WTC11 (cell line): ENCODE measurements around the gene KIAA0408. TPM values are rescaled to one million over a fixed set of nuclear protein-coding genes. Genes with fewer than 3 reads are reported as not detected.

Experiments used
- ATAC-seq: fragments of 200-7000 bp; cut with Tn5 transposase; 2 replicates; pipeline ENCODE4 v1.10.0; 2021; ENCODE audit warnings: mild to moderate bottlenecking, moderate library complexity
- CTCF ChIA-PET: fragments of 300-600 bp; sonication (Branson Sonifier 250); formaldehyde crosslinking; loops from one replicate; lab custom pipeline; 2021; ENCODE audit warnings: antibody characterized with exemption; lab: Charles Lee
- POLR2A ChIA-PET: fragments of 350-600 bp; sonication (Branson Sonifier 250); formaldehyde crosslinking; loops from one replicate; lab custom pipeline; 2021; ENCODE audit warnings: antibody characterized with exemption; lab: Charles Lee
- DNase-seq: peaks from one replicate; pipeline ENCODE4 v3.0.0; 2021; ENCODE audit warnings: low spot score
- H3K27ac Mint-ChIP-seq: 2 replicates; pipeline ENCODE4 v1.8.0; 2021; ENCODE audit warnings: mixed read lengths
- H3K27me3 Mint-ChIP-seq: 2 replicates; pipeline ENCODE4 v1.8.0; 2021; ENCODE audit warnings: low read depth, mild to moderate bottlenecking, moderate library complexity, mixed read lengths
- H3K36me3 Mint-ChIP-seq: 2 replicates; pipeline ENCODE4 v1.8.0; 2021; ENCODE audit warnings: mixed read lengths
- H3K4me1 Mint-ChIP-seq: 2 replicates; pipeline ENCODE4 v1.8.0; 2022; ENCODE audit warnings: mixed read lengths
- H3K4me3 Mint-ChIP-seq: 2 replicates; pipeline ENCODE4 v1.8.0; 2021; ENCODE audit warnings: mild to moderate bottlenecking, moderate library complexity, mixed read lengths
- H3K9me3 Mint-ChIP-seq: 2 replicates; pipeline ENCODE4 v1.8.0; 2021; ENCODE audit warnings: mixed read lengths
- ATF1 ChIP-seq: sonication (generic); formaldehyde crosslinking; IDR thresholded peaks from 2 replicates; pipeline ENCODE4 v1.8.1; 2023; ENCODE audit warnings: mild to moderate bottlenecking, moderate library complexity, missing genetic modification reagents
- ATF3 ChIP-seq: sonication (generic); formaldehyde crosslinking; conservative IDR thresholded peaks from 2 replicates; pipeline ENCODE4 v1.8.1; 2022; ENCODE audit warnings: mild to moderate bottlenecking, missing genetic modification reagents
- E2F5 ChIP-seq: sonication (generic); formaldehyde crosslinking; IDR thresholded peaks from 2 replicates; pipeline ENCODE4 v1.8.1; 2022; ENCODE audit warnings: mild to moderate bottlenecking, moderate library complexity, missing genetic modification reagents
- GABPB1 ChIP-seq: sonication (generic); formaldehyde crosslinking; IDR thresholded peaks from 2 replicates; pipeline ENCODE4 v1.8.1; 2023; ENCODE audit warnings: mild to moderate bottlenecking, missing genetic modification reagents
- IRF2 ChIP-seq: sonication (generic); formaldehyde crosslinking; IDR thresholded peaks from 2 replicates; pipeline ENCODE4 v1.8.0; 2022; ENCODE audit warnings: low read depth, missing genetic modification reagents, borderline replicate concordance
- KAT7 ChIP-seq: sonication (generic); formaldehyde crosslinking; IDR thresholded peaks from 2 replicates; pipeline ENCODE4 v1.8.1; 2023; ENCODE audit warnings: missing genetic modification reagents, mild to moderate bottlenecking, borderline replicate concordance
- NFATC4 ChIP-seq: fragments of 250-450 bp; sonication (Bioruptor Pico); IDR thresholded peaks from 2 replicates; pipeline ENCODE4 v1.9.0; 2021; ENCODE audit warnings: mild to moderate bottlenecking
- NFE2L1 ChIP-seq: sonication (generic); formaldehyde crosslinking; IDR thresholded peaks from 2 replicates; pipeline ENCODE4 v1.8.1; 2023; ENCODE audit warnings: missing genetic modification reagents
- NFYB ChIP-seq: sonication (generic); formaldehyde crosslinking; conservative IDR thresholded peaks from 2 replicates; pipeline ENCODE4 v1.8.0; 2022; ENCODE audit warnings: low read depth, missing genetic modification reagents
- NR2C2 ChIP-seq: sonication (generic); formaldehyde crosslinking; IDR thresholded peaks from 2 replicates; pipeline ENCODE4 v1.8.0; 2022; ENCODE audit warnings: mild to moderate bottlenecking, missing genetic modification reagents
- TEAD1 ChIP-seq: sonication (generic); formaldehyde crosslinking; IDR thresholded peaks from 2 replicates; pipeline ENCODE4 v1.8.0; 2022; ENCODE audit warnings: mild to moderate bottlenecking, missing genetic modification reagents
- ZBTB21 ChIP-seq: sonication (generic); formaldehyde crosslinking; IDR thresholded peaks from 2 replicates; pipeline ENCODE4 v1.8.1; 2023; ENCODE audit warnings: mild to moderate bottlenecking, missing genetic modification reagents, borderline replicate concordance
- ZNF121 ChIP-seq: sonication (generic); formaldehyde crosslinking; IDR thresholded peaks from 2 replicates; pipeline ENCODE4 v1.8.0; 2023; ENCODE audit warnings: missing genetic modification reagents
- ZNF263 ChIP-seq: sonication (generic); formaldehyde crosslinking; IDR thresholded peaks from 2 replicates; pipeline ENCODE4 v1.8.1; 2022; ENCODE audit warnings: low read depth, mild to moderate bottlenecking, moderate library complexity, missing genetic modification reagents
- ZNF317 ChIP-seq: sonication (generic); formaldehyde crosslinking; IDR thresholded peaks from 2 replicates; pipeline ENCODE4 v1.8.1; 2023; ENCODE audit warnings: low read depth, mild to moderate bottlenecking, moderate library complexity, missing genetic modification reagents, borderline replicate concordance
- ZNF396 ChIP-seq: fragments of 250-450 bp; sonication (Bioruptor Pico); IDR thresholded peaks from 2 replicates; pipeline ENCODE4 v1.8.0; 2021; ENCODE audit warnings: mild to moderate bottlenecking, moderate library complexity, borderline replicate concordance
- ZNF416 ChIP-seq: fragments of 250-450 bp; sonication (Bioruptor Pico); IDR thresholded peaks from 2 replicates; pipeline ENCODE4 v1.9.0; 2021; ENCODE audit warnings: mild to moderate bottlenecking, inconsistent platforms
- ZNF423 ChIP-seq: fragments of 250-450 bp; sonication (Bioruptor Pico); IDR thresholded peaks from 2 replicates; pipeline ENCODE4 v2.1.2; 2022; ENCODE audit warnings: mild to moderate bottlenecking, moderate library complexity
- total RNA-seq: library from RNA; stranded (reverse); gene quantifications from 3 replicates; pipeline ENCODE4 v1.2.3, GENCODE V29; 2021
- TF ChIP-seq, protein P1 (sequence below): sonication (generic); formaldehyde crosslinking; IDR thresholded peaks from 2 replicates; pipeline ENCODE4 v1.8.0; 2022; ENCODE audit warnings: mild to moderate bottlenecking, missing genetic modification reagents
- TF ChIP-seq, protein P2 (sequence below): sonication (generic); formaldehyde crosslinking; IDR thresholded peaks from 2 replicates; pipeline ENCODE4 v1.8.1; 2023; ENCODE audit warnings: mild to moderate bottlenecking, missing genetic modification reagents, borderline replicate concordance

KIAA0408 gene
- total RNA-seq, 1 experiment from 2014 or later: 12.2 TPM

- no peaks in the 10 kb centered on the region for H3K27me3 Mint-ChIP-seq
- no peak for DNase-seq
- no peak overlapping the region for H3K4me3 Mint-ChIP-seq
- H3K9me3 Mint-ChIP-seq: no peaks in the 10 kb centered on the region
- H3K36me3 Mint-ChIP-seq: no peaks in the 10 kb centered on the region
- CTCF ChIA-PET: no interaction called here
- no peak for ATAC-seq
- peaks cover 48% of the 10 kb centered on the region for H3K4me1 Mint-ChIP-seq
- H3K27ac Mint-ChIP-seq: no peak overlapping the region
- POLR2A ChIA-PET: no interaction called here
- TF ChIP-seq ZNF263 (CRISPR knock-in tag) (no peak), NR2C2 (CRISPR knock-in tag) (no peak), NFATC4 (CRISPR knock-in tag) (no peak), ATF3 (CRISPR knock-in tag) (no peak), IRF2 (CRISPR knock-in tag) (no peak), NFYB (CRISPR knock-in tag) (no peak), ZNF121 (no peak), ZNF416 (CRISPR knock-in tag) (no peak), NFE2L1 (CRISPR knock-in tag) (no peak)
- TF ChIP-seq, protein P1, sequence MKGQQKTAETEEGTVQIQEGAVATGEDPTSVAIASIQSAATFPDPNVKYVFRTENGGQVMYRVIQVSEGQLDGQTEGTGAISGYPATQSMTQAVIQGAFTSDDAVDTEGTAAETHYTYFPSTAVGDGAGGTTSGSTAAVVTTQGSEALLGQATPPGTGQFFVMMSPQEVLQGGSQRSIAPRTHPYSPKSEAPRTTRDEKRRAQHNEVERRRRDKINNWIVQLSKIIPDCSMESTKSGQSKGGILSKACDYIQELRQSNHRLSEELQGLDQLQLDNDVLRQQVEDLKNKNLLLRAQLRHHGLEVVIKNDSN: no peak
- TF ChIP-seq, protein P2, sequence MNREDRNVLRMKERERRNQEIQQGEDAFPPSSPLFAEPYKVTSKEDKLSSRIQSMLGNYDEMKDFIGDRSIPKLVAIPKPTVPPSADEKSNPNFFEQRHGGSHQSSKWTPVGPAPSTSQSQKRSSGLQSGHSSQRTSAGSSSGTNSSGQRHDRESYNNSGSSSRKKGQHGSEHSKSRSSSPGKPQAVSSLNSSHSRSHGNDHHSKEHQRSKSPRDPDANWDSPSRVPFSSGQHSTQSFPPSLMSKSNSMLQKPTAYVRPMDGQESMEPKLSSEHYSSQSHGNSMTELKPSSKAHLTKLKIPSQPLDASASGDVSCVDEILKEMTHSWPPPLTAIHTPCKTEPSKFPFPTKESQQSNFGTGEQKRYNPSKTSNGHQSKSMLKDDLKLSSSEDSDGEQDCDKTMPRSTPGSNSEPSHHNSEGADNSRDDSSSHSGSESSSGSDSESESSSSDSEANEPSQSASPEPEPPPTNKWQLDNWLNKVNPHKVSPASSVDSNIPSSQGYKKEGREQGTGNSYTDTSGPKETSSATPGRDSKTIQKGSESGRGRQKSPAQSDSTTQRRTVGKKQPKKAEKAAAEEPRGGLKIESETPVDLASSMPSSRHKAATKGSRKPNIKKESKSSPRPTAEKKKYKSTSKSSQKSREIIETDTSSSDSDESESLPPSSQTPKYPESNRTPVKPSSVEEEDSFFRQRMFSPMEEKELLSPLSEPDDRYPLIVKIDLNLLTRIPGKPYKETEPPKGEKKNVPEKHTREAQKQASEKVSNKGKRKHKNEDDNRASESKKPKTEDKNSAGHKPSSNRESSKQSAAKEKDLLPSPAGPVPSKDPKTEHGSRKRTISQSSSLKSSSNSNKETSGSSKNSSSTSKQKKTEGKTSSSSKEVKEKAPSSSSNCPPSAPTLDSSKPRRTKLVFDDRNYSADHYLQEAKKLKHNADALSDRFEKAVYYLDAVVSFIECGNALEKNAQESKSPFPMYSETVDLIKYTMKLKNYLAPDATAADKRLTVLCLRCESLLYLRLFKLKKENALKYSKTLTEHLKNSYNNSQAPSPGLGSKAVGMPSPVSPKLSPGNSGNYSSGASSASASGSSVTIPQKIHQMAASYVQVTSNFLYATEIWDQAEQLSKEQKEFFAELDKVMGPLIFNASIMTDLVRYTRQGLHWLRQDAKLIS (CRISPR knock-in tag): no peak
These were observed 2.7 kb downstream of the KIAA0408 start for GRCh38 chr6:127456465-127456864.

GRCh38 chr6:127453845-127454619 lies 5.2 kb downstream of the KIAA0408 start:
- H3K27me3 Mint-ChIP-seq: no peaks in the 10 kb centered on the region
- POLR2A ChIA-PET: no interaction called here
- H3K27ac Mint-ChIP-seq: no peak overlapping the region
- CTCF ChIA-PET: no interaction called here
- no peak overlapping the region for H3K4me3 Mint-ChIP-seq
- ATAC-seq (no peak), DNase-seq (no peak)
- no peaks in the 10 kb centered on the region for H3K9me3 Mint-ChIP-seq
- TF ChIP-seq, protein P1: no peak
- no peak for TF ChIP-seq ZNF396 (CRISPR knock-in tag)
- no peak for TF ChIP-seq TEAD1 (CRISPR knock-in tag)
- TF ChIP-seq NFATC4 (CRISPR knock-in tag): no peak
- no peak for TF ChIP-seq GABPB1 (CRISPR knock-in tag)
- no peak for TF ChIP-seq ZBTB21 (CRISPR knock-in tag)
- TF ChIP-seq KAT7 (CRISPR knock-in tag): no peak
- TF ChIP-seq E2F5 (CRISPR knock-in tag): no peak
- no peak for TF ChIP-seq ZNF263 (CRISPR knock-in tag)
- no peak for TF ChIP-seq ATF1 (CRISPR knock-in tag)
- TF ChIP-seq ZNF317 (CRISPR knock-in tag): no peak
- no peak for TF ChIP-seq ZNF423 (CRISPR knock-in tag)
- peaks cover 41% of the 10 kb centered on the region for H3K4me1 Mint-ChIP-seq
- peaks cover 10% of the 10 kb centered on the region for H3K36me3 Mint-ChIP-seq
